ENCODE results near the gene HLA-DRB1.

- TF ChIP-seq POLR2A (IDR thresholded peaks at IDR 0.05), result no peak
- no peak for TF ChIP-seq CTCF (IDR thresholded peaks at IDR 0.05)
- no peak for TF ChIP-seq POLR2AphosphoS5 (IDR thresholded peaks at IDR 0.05)
These were observed 48.2 kb upstream of the HLA-DRB1 start for GRCh38 chr6:32637883-32638282.
